Upper lobe of left lung (tissue), 4 donors: ENCODE results near the gene NSG2.

ENCODE experiments used
- EP300 ChIP-seq, 4 donors: sonication (generic); formaldehyde crosslinking; IDR thresholded peaks; one replicate each; pipeline ENCODE4 v1.5.1; 2017; ENCODE audit warnings: antibody characterized with exemption in 4 of 4, control low read depth in 2 of 4
- POLR2A ChIP-seq, 4 donors: fragments of 450-650 bp; IDR thresholded peaks; one replicate each; pipeline ENCODE4 v1.5.1; 2016 to 2017; ENCODE audit warnings: antibody characterized with exemption in 4 of 4, mild to moderate bottlenecking in 2 of 4
- POLR2AphosphoS5 ChIP-seq, 2 donors: sonication (generic); formaldehyde crosslinking; IDR thresholded peaks; one replicate each; pipeline ENCODE4 v1.5.1; 2017; ENCODE audit warnings: antibody characterized with exemption in 2 of 2
- TF ChIP-seq, protein P1 (sequence below), 6 experiments: fragments of 450-650 bp in 4 of 6; fragments of 200-600 bp in 2 of 6; sonication (generic) in 2 of 6; IDR thresholded peaks; one replicate each; pipeline ENCODE4 v1.5.1; 2016 to 2019; ENCODE audit warnings: antibody characterized with exemption in 6 of 6

- TF ChIP-seq POLR2AphosphoS5 (IDR thresholded peaks at IDR 0.05) (no peak), POLR2A (IDR thresholded peaks at IDR 0.05) (no peak), EP300 (IDR thresholded peaks at IDR 0.05) (no peak)
- TF ChIP-seq, protein P1, sequence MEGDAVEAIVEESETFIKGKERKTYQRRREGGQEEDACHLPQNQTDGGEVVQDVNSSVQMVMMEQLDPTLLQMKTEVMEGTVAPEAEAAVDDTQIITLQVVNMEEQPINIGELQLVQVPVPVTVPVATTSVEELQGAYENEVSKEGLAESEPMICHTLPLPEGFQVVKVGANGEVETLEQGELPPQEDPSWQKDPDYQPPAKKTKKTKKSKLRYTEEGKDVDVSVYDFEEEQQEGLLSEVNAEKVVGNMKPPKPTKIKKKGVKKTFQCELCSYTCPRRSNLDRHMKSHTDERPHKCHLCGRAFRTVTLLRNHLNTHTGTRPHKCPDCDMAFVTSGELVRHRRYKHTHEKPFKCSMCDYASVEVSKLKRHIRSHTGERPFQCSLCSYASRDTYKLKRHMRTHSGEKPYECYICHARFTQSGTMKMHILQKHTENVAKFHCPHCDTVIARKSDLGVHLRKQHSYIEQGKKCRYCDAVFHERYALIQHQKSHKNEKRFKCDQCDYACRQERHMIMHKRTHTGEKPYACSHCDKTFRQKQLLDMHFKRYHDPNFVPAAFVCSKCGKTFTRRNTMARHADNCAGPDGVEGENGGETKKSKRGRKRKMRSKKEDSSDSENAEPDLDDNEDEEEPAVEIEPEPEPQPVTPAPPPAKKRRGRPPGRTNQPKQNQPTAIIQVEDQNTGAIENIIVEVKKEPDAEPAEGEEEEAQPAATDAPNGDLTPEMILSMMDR (IDR thresholded peaks at IDR 0.05), result no peak
Measured at GRCh38 chr5:174030286-174030685, 15.2 kb upstream of the NSG2 start.
